RPMI7951 (cell line): Measurements from ENCODE around the gene MARK2. TPM values are rescaled to one million over a fixed set of nuclear protein-coding genes. Genes with fewer than 3 reads are reported as not detected.

ENCODE experiments used
- DNase-seq: peaks from one replicate; pipeline ENCODE4 v3.0.0-alpha.2; 2012; ENCODE audit warnings: low read depth
- total RNA-seq: library from RNA; depleted of rRNA; stranded (reverse); fragments of >200 nt; shearing (Covaris generic); gene quantifications from 2 replicates; pipeline ENCODE4 v1.2.3, GENCODE V29; 2014

Gene MARK2
- total RNA-seq, 1 experiment from 2014 or later: 9.0 TPM

DNA sequence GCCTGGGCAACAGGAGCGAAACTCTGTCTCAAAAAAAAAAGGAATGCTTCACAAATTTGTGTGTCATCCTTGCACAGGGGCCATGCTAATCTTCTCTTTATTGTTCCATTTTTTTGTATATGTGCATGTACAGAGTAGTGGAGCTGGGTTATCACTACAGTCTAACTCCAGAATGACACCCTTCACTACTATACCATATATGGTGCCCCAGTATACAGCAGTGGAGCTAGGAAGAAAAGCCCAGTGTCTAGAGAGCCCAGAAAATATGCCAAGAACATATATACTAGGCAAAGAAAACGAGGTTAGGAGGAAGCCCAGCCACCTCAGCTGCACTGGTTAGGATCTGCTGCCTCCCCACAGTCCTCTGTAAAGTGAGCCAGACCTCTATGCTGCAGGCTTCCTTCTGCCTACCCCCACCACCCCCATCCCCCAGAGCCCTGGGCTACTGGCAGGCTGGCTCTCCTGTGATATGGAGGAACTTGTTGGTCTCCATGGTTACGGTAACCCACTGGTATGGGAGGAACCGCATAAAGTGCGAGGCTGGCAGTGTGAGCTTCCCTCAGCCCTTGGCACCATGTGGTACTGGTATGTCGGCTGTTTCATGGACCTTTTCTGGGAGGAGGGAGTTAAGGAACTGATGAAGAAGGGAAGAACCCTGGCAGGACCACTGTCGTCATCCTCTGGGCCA lies 43.8 kb downstream of the MARK2 start:
- DNase-seq: peak; percentile 26

DNA sequence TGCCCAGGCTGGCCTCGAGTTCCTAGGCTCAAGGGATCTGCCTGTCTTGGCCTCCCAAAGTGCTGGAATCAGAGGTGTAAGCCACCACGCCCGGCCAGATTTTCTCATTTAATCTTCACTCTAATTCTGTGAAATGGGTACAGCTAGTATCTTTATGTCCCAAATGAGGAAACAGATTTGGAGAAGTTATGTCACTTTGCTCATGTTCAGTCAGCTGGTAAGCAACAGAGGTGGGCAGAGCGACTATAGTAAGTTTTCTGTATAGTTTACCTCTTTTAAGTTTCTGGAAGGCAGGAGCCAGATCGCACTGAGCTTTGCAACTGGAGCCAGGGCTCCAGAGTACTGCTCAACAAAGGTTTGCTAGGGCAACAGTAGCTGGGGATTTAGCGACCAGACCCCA lies 44.9 kb downstream of the MARK2 start:
- no peak for DNase-seq

DNA sequence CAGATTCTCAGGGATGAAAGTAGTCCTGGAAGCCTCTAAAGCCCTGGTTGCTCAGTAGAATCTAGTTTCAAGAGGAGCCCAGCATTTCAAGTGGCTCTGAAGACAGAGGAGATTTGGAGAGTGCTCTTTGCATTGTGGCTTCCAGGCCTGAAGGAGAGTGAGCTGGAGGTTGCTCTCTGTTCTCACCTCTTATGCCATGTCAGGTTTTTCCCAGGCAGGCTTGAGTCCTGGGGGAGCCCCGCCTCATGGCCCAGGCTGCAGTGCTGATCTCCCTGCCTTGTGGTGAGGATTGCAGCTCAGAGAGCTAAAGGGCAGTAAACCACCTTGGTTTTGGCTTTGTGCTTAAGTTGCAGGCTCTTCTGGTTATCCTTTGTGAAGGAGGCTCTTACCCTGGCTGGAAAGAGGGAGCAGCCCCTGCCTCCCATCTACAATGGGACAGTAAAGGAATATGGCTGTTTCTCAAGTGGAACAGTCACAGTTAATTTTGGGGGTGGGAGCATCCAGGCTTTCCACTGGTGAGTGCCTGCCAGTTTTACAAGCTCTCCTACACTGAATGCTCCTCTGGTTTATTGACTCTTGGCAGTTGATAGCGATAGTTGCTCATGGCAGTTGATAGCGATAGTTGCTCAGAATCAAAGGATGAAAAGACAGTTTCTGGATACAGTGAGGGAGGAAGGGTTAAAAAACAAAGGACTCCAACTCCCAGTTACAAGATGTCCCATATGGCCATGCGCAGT lies 45.5 kb downstream of the MARK2 start:
- DNase-seq: no peak

DNA sequence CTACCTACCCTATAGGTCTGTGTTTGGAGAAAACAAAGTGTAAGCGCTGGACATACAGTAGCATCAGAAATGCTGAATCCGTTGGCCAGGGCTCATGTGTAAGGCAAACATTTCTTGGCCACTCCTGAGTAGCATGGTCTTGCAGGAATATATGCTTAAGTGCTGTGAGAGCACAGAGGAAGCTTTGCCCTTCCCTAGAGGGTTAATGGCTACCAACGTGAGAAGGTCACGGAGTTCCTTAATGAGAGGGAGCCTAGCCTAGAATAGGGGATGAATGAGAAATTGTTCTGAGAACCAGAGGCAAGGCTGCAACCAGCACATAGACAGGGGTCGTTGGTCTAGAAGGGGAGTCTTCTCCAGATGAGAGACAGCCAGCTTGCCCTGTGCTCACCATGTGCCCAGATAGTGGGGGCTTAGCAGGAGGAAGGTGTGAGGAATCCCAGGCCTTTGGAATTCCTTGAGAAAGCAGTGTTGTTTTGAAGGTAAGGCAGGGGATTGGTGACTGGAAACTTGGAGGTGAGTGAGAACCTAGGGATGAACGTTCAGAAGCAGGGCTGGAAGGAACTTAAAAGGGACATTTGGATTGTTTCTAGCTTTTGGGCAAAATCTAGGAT lies 48.6 kb downstream of the MARK2 start:
- no peak for DNase-seq

DNA sequence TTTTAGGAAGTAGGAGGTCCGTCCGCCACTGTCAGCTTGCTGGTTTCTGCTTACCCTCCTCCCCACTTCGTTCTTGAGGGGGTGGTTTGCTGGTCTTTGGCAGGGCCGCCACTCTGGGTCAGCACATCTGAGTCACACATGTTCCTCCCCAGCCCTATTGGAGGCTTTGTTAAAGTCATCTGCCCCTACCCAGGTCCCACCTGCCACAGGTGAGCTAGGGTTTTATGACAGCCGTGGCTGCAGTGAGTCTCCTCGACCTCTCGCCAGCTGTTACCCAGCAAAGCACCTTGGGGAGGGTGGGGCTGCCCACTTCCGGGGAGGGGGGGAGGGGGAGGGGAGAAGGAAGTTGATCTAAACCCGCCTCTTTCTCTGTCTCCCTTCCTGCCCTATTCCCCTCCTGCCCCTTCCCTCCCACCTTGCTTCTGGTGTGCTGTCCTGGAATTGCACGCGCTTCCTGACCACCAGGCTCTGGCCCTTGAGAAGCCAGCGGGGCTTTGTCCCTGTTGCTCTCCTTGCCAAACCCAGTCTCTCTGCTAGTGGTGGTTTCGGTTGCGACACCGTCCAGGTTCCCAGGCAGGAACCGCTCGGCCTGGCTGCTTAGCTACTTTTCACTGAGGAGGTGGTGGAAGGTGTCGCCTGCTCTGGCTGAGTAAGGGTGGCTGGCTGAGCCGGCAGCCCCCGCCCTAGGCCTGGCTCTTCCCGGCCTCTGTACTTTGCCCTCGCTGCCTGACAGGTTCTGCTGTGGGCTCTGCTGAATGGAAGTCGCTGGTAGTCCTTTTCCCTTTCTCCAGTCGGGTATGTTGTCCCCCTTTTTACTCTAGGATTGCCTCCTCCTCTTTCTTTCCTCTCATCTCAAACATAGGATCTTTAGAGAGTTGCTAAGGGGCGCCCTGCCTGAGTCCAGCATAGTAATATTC lies 49.5 kb downstream of the MARK2 start:
- no peak for DNase-seq

DNA sequence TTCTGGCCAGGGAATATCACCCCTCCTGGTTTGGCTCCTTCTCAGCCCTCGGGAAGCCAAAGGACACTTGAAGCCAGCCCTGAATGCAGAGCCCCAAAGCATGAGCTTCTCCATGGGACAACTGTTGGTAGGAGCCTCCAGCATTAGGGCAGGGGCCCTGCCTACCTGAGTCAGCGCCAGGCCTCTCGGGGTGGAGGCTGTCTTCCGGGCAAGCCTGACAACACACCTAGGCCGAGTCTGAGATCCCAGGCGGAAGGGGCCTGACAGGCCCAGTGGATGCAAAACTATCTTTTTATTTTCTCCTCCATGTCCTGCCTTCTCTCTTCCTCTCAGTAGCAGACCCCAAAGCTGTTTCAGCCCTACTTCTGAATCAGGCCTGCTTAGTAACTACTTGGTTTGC lies 50.4 kb downstream of the MARK2 start:
- DNase-seq: no peak

DNA sequence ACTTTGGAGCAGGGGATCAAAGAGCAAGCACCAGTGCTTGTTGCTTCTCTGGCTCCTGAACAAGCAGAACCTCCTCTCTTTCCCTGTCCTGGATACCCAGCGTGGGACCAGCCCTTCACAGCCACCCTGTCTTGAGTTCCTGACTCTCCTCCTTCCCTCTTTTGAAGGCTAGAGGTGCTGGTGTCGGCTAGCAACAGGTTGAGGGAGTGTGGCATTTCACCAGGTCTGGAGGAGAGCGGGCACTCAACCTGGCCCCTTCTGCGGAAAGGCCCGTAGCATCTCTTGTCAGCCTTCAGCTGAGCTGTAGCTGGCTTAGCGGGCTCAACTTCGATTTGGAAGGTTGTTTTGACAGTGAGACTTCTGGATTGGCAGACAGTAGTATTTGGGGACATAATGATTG lies 51.5 kb downstream of the MARK2 start:
- no peak for DNase-seq

DNA sequence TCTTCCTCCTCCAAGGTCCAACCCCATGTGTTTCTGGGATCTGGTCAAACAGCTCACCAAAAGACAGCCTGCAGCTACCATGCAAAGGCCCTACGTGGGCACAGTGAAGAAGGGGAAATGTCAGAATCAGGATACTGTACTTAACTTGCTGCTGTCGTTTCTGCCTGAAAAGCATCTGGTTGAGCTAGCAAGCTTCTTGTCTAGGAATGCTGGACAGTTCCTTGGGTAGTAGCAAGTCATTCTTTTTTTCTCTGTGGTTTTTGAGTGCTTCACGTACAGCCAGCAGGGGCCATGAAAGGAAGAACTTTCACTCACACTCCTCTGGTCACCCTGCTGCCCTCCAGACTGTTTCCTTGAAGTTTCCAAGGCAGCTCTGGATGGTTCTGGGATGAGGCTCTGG lies 53.3 kb downstream of the MARK2 start:
- peak; percentile 24 for DNase-seq

DNA sequence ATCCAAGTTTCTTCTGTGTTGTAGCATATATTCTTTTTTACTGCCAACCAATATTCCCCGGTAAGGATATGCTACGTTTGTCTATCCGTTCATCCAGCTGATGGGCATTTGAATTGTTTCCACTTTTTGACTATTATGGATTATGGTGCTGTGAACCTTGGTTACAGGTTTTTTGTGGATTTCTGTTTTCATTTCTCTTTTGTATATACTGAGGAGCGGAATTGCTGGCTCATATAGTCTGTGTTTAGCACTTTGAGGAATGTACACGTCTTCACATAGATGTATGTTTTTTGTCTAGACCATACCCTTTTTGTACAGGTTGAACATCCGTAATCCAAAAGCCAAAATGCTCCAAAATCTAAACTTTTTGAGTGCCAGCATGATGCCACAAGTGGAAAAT lies 54.4 kb downstream of the MARK2 start:
- DNase-seq: no peak

DNA sequence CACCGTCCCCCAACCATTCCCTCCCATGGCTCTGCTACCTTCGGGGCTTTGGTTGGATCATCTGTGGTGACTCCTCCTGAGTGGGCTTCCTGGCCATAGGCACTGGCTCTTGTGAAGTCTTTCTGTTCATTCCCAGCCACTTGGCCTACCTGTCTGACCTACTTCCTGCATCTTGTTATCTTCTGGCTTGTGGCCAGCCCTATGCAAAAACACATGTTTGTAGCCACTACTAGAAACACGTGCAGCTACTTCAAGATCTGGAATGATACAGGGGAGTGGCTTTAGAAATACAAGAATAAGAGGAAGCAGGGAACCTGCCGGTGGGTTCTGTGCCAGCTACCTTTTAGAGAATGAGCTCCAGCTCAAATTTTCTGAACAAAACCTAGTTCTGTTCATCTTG lies 57.2 kb downstream of the MARK2 start:
- DNase-seq: no peak

DNA sequence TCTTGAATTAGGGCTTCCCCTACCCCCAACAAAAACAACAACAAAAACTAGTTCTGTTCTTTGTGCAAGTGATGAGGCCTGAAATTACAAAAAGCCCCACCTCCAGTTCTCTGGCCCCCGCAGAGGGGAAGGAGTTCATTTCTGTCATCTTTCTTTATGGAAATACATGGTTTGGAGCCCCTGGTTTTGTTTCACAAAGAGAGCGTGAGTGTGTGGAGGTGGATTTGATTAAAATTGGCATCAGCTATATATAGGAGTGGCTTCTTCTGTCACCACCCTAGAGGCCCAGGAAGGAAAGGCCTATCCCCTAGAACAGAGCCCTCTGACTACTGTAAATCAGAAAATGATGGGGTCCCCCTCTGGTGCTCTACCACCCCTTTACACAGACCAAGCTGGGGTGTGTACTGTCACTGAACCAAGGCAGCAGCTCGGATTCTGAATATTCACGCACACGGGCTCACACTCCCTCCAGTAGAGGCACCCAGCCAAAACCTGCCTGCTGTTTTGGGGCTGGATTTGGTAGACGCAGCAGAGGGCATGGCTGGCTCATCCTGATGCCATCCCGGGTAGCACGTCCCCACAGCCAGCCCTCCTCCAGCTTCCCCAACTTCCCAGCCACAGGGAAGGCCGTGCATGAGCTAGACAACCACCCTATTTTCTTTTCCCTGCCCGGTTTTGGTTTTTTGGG lies 58.7 kb downstream of the MARK2 start:
- no peak for DNase-seq

DNA sequence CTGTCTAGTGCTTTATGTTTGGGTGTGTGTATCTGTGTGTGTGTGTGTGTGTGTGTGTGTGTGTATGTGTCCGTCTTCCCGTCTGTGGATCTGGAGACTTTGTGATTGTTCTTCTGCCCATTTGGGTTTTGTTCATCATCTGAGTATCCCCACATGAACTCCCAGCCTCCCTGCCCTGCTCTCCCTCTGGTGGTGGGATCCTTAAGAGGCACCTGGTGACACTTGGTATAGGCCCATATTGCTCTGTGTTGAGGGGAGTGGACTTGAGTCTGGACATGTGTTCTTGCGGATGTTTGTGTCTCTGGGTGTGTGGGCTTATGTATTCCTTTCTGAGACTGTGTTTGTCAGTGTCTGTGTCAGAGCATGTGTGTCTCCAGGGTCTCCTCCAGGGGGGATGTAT lies 62.8 kb downstream of the MARK2 start:
- no peak for DNase-seq

DNA sequence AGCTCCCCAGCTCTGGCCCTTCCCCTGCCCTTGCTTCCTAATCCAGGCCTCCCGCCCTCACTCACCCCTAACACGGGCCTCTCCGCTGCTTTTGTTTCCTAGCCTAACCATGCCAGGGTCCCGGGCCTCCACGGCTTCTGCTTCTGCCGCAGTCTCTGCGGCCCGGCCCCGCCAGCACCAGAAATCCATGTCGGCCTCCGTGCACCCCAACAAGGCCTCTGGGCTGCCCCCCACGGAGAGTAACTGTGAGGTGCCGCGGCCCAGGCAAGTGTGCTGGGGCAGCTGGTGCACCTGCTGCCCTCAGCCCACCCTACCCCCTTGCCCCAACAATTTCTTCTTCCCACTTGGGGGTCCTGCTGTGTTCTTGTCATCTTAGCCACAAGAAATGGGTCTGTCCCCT lies 65.0 kb downstream of the MARK2 start:
- no peak for DNase-seq

DNA sequence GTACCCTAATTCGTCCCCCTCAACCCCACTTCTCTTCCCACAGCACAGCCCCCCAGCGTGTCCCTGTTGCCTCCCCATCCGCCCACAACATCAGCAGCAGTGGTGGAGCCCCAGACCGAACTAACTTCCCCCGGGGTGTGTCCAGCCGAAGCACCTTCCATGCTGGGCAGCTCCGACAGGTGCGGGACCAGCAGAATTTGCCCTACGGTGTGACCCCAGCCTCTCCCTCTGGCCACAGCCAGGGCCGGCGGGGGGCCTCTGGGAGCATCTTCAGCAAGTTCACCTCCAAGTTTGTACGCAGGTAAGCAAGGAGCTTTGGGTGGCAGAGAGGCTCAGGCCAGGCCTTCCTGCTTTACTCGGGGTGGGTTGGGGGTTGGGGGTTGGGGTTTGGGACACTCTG lies 65.8 kb downstream of the MARK2 start:
- no peak for DNase-seq

DNA sequence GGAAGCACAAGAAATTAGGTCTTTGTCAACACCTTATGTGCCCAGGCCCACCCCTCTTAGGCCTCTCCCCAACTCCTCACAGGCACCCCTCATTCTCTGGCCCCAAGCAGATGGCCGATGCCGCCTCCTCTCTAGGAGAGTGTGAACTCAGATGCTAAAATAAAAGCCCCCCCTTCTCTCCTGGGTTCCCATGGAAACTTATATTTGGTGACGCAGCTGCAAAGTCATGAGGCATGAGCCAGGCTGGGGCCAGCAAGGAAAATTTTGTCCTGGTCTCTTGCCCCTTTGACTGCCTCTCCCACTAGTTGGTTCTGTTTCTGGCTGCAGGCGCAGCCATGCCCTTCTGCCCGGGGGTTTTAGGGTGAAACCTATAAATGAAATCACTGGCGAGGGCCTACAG lies 66.3 kb downstream of the MARK2 start:
- no peak for DNase-seq

DNA sequence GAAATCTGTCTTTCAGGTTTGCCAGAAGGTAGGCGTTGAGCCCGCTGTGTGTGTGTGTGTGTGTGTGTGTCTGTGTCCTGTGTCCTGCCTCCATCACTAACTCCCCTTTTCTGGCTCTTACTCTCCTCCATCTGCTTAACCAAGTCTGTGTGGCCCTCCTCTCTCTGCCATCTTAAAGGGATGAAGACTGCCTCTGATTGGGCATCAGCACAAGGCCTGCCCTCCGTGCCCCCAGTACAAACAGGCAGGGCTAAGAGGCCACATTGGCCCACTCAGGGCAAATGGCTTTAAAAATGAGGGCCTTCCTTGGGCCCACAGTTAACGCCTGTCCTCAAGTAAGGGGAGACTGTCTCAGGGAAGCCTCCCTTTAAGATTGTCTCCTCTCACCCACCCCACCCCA lies 67.2 kb downstream of the MARK2 start:
- DNase-seq: no peak

DNA sequence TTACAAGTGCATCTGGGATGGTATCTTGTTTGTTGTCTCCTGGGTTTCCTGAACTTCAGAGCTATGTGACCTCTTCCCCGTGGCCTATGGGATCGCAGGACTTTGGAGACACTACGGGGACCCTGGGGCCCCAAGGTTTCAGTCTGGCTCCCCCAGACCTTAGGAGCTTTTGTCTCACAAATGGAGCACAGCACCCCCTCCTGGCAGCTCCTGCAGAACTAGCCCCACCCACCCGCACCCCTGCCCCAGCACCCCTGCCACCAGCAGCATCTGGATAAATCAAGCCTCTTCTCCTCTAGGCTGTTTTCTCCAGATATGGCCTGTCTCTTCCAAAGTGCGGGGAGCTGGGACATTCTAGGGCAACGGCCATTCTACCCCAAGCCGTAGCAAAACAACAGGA lies 67.7 kb downstream of the MARK2 start:
- DNase-seq: no peak

DNA sequence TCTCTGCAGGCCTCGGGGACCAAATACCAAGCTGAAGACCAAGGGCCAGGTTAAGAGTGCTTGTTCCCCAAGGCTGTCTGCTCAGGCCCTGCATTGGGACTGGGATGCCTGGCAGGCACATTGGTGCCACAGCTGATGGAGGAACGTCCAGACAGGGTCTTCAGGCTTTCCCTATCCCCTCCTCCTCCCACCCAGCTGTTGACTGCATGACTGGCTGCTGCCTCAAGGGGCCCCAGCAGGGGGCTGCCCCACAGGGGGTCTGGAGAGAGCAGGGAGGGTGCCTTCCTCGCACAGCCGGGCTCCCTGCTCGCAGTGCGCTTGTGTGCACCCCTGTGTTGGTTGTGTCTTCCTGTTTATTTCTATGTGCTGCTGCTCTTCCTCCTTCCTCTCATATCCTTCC lies 68.2 kb downstream of the MARK2 start:
- DNase-seq: no peak

DNA sequence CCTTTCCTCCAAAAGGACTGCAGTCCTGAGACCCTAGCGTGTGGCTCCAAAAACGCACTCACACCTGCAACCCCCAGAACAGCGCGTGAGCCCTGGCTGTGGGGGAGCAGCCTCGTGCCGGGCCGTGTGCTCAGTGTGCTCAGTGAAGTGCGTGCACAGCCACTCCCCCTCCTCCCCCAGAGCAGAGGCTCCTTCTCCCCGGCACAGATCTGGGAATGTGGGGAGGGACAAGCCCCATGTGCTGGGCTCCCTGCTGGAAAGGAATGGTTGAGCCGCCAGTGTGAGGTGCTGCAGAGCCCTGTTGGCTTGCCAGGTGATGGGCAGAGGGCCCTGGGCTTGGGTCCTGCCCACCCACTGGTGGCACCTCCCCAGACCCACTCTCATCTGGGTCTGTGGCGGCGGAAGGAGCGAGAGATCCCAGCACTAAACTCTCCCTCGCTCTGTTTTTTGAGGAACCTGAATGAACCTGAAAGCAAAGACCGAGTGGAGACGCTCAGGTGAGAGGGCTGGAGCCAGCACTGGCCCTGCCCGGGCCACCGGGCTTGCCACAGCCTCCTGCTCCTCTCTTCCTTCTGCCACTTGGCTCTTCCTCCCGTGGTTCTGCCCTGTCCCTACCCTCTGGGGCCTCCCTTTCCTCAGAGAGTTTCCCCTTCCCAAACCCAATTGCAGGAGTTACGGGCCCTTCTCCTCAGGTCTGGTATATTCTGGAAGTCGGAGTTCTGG lies 69.1 kb downstream of the MARK2 start:
- DNase-seq: no peak

DNA sequence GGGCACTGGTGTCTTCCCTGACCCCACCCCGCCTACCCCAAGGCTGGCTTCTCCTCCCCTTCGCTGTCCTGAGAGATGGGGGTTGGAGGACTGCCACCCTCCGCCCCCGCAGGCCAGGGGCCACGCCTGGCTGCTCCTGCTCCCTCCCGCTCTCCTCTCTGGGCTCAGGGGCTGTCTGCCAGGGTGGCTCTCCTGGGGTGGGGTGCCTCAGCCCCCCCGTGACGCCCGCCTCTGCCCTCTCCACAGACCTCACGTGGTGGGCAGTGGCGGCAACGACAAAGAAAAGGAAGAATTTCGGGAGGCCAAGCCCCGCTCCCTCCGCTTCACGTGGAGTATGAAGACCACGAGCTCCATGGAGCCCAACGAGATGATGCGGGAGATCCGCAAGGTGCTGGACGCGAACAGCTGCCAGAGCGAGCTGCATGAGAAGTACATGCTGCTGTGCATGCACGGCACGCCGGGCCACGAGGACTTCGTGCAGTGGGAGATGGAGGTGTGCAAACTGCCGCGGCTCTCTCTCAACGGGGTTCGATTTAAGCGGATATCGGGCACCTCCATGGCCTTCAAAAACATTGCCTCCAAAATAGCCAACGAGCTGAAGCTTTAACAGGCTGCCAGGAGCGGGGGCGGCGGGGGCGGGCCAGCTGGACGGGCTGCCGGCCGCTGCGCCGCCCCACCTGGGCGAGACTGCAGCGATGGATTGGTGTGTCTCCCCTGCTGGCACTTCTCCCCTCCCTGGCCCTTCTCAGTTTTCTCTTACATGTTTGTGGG lies 69.9 kb downstream of the MARK2 start:
- DNase-seq: no peak
